Endothelial cell of umbilical vein (primary cell): ENCODE data around the gene MFAP2. TPM values are rescaled to one million over a fixed set of nuclear protein-coding genes. Genes with fewer than 3 reads are reported as not detected.

ENCODE experiments used
- BruUV-seq: library from RNA; stranded (reverse); fragments of 400-500 nt; replicated peaks from 2 replicates; lab custom pipeline; 2021; lab: Mats Ljungman, UMichigan
- CTCF ChIA-PET: fragments of 300-600, 350-600 bp; sonication (Branson Sonifier 250); formaldehyde crosslinking; loops from one replicate; lab custom pipeline; 2021; ENCODE audit warnings: antibody characterized with exemption, inconsistent platforms; lab: Charles Lee
- POLR2A ChIA-PET: fragments of 300-600, 350-600 bp; sonication (Branson Sonifier 250); formaldehyde crosslinking; loops from one replicate; lab custom pipeline; 2021; ENCODE audit warnings: antibody characterized with exemption, inconsistent platforms; lab: Charles Lee
- DNase-seq: peaks from one replicate; pipeline ENCODE4 v3.0.0-alpha.2; 2011; ENCODE audit warnings: low read depth, low spot score
- FAIRE-seq: peaks from 2 replicates; lab custom pipeline; 2011; peaks lifted over from hg19 to GRCh38; lab: Jason Lieb, UNC
- H2AFZ ChIP-seq: 2 replicates; pipeline ENCODE4 v1.6.0; 2012; ENCODE audit warnings: low read depth, low read length, control low read depth, inconsistent platforms
- H3K27ac ChIP-seq: 2 replicates; pipeline ENCODE4 v1.5.1; 2011; ENCODE audit warnings: low read depth, mild to moderate bottlenecking, control low read depth, low read length, moderate library complexity; ENCODE audit not compliant: insufficient read depth
- H3K27me3 ChIP-seq, 2 experiments: 2 replicates each; pipeline versions ENCODE4 v1.6.0 to v1.6.1; 2011; ENCODE audit warnings: low read length in 2 of 2, mixed read lengths in 1 of 2; ENCODE audit not compliant: control insufficient read depth in 2 of 2, insufficient read depth in 2 of 2
- H3K36me3 ChIP-seq, 2 experiments: 2 replicates in 1 of 2; 3 replicates in 1 of 2; pipeline ENCODE4 v1.5.1; 2011; ENCODE audit warnings: low read length in 2 of 2, mild to moderate bottlenecking in 1 of 2, moderate library complexity in 1 of 2; ENCODE audit not compliant: control insufficient read depth in 2 of 2, insufficient read depth in 2 of 2; ENCODE audit errors: extremely low read depth in 1 of 2
- H3K4me1 ChIP-seq: 3 replicates; pipeline ENCODE4 v1.5.1; 2011; ENCODE audit warnings: mild to moderate bottlenecking, low read length; ENCODE audit not compliant: control insufficient read depth, insufficient read depth; ENCODE audit errors: extremely low read depth
- H3K4me2 ChIP-seq: 2 replicates; pipeline ENCODE4 v1.6.1; 2011; ENCODE audit warnings: low read length, control low read depth, mixed read lengths; ENCODE audit not compliant: insufficient read depth
- H3K4me3 ChIP-seq, 3 experiments: fragments of 200-600 bp in 1 of 3; sonication (generic), shearing (Covaris generic) in 1 of 3; replicated peaks in 1 of 3; 2 replicates each; pipeline ENCODE4 v1.5.1; 2011 to 2016; ENCODE audit warnings: control low read depth in 3 of 3, low read length in 3 of 3, mild to moderate bottlenecking in 2 of 3, inconsistent platforms in 1 of 3, low read depth in 1 of 3, moderate library complexity in 1 of 3; ENCODE audit not compliant: insufficient read depth in 1 of 3
- H3K79me2 ChIP-seq: 2 replicates; pipeline ENCODE4 v1.6.0; 2012; ENCODE audit warnings: low read length, inconsistent platforms; ENCODE audit not compliant: control insufficient read depth, insufficient read depth
- H3K9ac ChIP-seq: replicated peaks from 2 replicates; pipeline ENCODE3; 2011; ENCODE audit warnings: low read length, control low read depth; ENCODE audit not compliant: insufficient read depth; ENCODE audit errors: extremely low read depth
- H3K9me1 ChIP-seq: replicated peaks from 3 replicates; pipeline ENCODE4 v1.6.0; 2011; ENCODE audit warnings: mild to moderate bottlenecking, low read length; ENCODE audit not compliant: control insufficient read depth, insufficient read depth; ENCODE audit errors: extremely low read depth
- H3K9me3 ChIP-seq: replicated peaks from 2 replicates; pipeline ENCODE4 v1.5.1; 2012; ENCODE audit warnings: low read length, inconsistent platforms; ENCODE audit not compliant: control insufficient read depth, insufficient read depth
- H4K20me1 ChIP-seq: replicated peaks from 2 replicates; pipeline ENCODE3; 2011; ENCODE audit warnings: mild to moderate bottlenecking, low read length; ENCODE audit not compliant: control insufficient read depth, insufficient read depth; ENCODE audit errors: extremely low read depth
- EZH2 ChIP-seq: IDR thresholded peaks from 2 replicates; pipeline ENCODE4 v1.6.1; 2012; ENCODE audit warnings: borderline replicate concordance, low read depth, mild to moderate bottlenecking, moderate library complexity, low read length, inconsistent platforms; ENCODE audit not compliant: severe bottlenecking
- FOS ChIP-seq: IDR thresholded peaks from 2 replicates; pipeline ENCODE4 v1.6.1; 2011; ENCODE audit warnings: mild to moderate bottlenecking, low read length, moderate library complexity, borderline replicate concordance; ENCODE audit not compliant: insufficient read depth
- GATA2 ChIP-seq: IDR thresholded peaks from 2 replicates; pipeline ENCODE4 v1.7.0; 2011; ENCODE audit warnings: low read depth, mild to moderate bottlenecking, moderate library complexity, mixed read lengths, low read length; ENCODE audit not compliant: insufficient read length, insufficient read depth
- JUN ChIP-seq: IDR thresholded peaks from 2 replicates; pipeline ENCODE4 v1.6.1; 2011; ENCODE audit warnings: borderline replicate concordance, low read depth; ENCODE audit not compliant: insufficient read length, insufficient read depth
- MYC ChIP-seq: IDR thresholded peaks from one replicate; pipeline ENCODE4 v1.6.1; 2011; ENCODE audit warnings: mild to moderate bottlenecking, low read depth, low read length
- POLR2A ChIP-seq: IDR thresholded peaks from 2 replicates; pipeline ENCODE4 v1.6.1; 2012; ENCODE audit warnings: low read depth, mild to moderate bottlenecking, control low read depth, low read length
- POLR2AphosphoS5 ChIP-seq: IDR thresholded peaks from 2 replicates; pipeline ENCODE4 v1.6.1; 2012; ENCODE audit warnings: low read depth, mild to moderate bottlenecking, control low read depth, low read length, moderate library complexity; ENCODE audit not compliant: insufficient read depth
- dilution Hi-C: fragments of 300-500 bp; cut with MboI; formaldehyde crosslinking; loops from one replicate; pipeline ENCODE4 v1.15.0; 2019; ENCODE audit warnings: low sequenced_read_pairs; ENCODE audit not compliant: extremely low pct_ligation_motif_present
- intact Hi-C: fragments of 100-400 bp; cut with micrococcal nuclease; formaldehyde crosslinking; loops from one replicate; pipeline ENCODE4 v1.10.0; 2022
- polyA plus RNA-seq, 4 experiments: library from polyadenylated mRNA; depleted of rRNA in 3 of 4; stranded (reverse) in 3 of 4; unstranded in 1 of 4; fragments of >200 nt; gene quantifications; 2 replicates each; pipeline versions ENCODE4 v1.2.1 to v1.2.3, GENCODE V29; 2011 to 2012; ENCODE audit warnings: missing spikeins in 1 of 4
- total RNA-seq: library from RNA; stranded (reverse); gene quantifications from 2 replicates; pipeline ENCODE4 v1.2.3, GENCODE V29; 2021
- TF ChIP-seq, protein P1 (sequence below): IDR thresholded peaks from 2 replicates; pipeline ENCODE4 v1.6.1; 2011; ENCODE audit not compliant: insufficient read depth, insufficient read length
- TF ChIP-seq, protein P2 (sequence below), 2 donors: IDR thresholded peaks; 1 replicate in 1 of 2; 2 replicates in 1 of 2; pipeline ENCODE4 v1.5.1; 2011; ENCODE audit warnings: low read length in 2 of 2, mild to moderate bottlenecking in 2 of 2, moderate library complexity in 2 of 2, control low read depth in 1 of 2, inconsistent platforms in 1 of 2, low read depth in 1 of 2; ENCODE audit not compliant: insufficient read depth in 1 of 2; ENCODE audit errors: extremely low read depth in 1 of 2

MFAP2 gene
- total and polyA plus RNA-seq, 2 donors (not counting 3 experiments of a cell fraction or from before 2014, with no cell fraction given): 37.9 to 138 TPM

DNA sequence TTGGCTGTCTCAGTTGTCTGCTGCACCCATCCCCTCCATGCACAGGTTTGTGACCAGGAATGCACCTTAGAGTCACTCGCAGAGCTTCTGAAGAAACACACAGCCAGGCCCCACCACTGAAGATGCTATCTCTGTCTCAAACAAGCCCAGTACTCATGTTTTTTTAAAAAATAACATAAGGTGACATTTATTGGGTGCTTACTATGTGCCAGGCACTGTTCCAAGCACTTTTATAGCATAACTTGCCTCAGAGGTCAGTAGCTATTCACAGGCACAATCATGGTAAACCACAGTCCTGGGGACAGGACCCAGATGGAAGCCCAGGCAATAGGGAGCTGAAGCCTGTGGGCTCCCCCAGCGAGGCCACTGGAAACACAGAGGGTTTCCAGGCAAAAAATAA is 40.1 kb upstream of the MFAP2 start:
- H3K4me3 ChIP-seq: no peak overlapping the region
- H3K4me1 ChIP-seq: peaks cover 6% of the 10 kb centered on the region
- ChIA-PET CTCF (interaction anchor here (1.2 kb wide), 1 partner anchor 60 kb away, joined by 3 read pairs; no protein-coding TSS in a partner anchor), POLR2A (no interaction called here)
- FAIRE-seq: no peak
- no peak for DNase-seq
- H3K27ac ChIP-seq: no peak overlapping the region
- dilution Hi-C loops (no loop called here), intact Hi-C loops (no loop called here)
- TF ChIP-seq EZH2 (no peak), FOS (no peak), JUN (no peak), GATA2 (no peak), MYC (no peak), POLR2AphosphoS5 (no peak), POLR2A (no peak)
- TF ChIP-seq, protein P1, sequence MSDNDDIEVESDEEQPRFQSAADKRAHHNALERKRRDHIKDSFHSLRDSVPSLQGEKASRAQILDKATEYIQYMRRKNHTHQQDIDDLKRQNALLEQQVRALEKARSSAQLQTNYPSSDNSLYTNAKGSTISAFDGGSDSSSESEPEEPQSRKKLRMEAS: no peak
- TF ChIP-seq, protein P2, sequence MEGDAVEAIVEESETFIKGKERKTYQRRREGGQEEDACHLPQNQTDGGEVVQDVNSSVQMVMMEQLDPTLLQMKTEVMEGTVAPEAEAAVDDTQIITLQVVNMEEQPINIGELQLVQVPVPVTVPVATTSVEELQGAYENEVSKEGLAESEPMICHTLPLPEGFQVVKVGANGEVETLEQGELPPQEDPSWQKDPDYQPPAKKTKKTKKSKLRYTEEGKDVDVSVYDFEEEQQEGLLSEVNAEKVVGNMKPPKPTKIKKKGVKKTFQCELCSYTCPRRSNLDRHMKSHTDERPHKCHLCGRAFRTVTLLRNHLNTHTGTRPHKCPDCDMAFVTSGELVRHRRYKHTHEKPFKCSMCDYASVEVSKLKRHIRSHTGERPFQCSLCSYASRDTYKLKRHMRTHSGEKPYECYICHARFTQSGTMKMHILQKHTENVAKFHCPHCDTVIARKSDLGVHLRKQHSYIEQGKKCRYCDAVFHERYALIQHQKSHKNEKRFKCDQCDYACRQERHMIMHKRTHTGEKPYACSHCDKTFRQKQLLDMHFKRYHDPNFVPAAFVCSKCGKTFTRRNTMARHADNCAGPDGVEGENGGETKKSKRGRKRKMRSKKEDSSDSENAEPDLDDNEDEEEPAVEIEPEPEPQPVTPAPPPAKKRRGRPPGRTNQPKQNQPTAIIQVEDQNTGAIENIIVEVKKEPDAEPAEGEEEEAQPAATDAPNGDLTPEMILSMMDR (IDR thresholded peaks at IDR 0.05; ENCODE audit: extremely low read depth in 1 of 2, insufficient read depth in 1 of 2, low read depth in 1 of 2, low read length in 2 of 2): no peak
- H3K9me3 ChIP-seq: no peaks in the 10 kb centered on the region
- no peaks in the 10 kb centered on the region for H3K79me2 ChIP-seq
- H3K9me1 ChIP-seq: no peaks in the 10 kb centered on the region
- no TSS peak for BruUV-seq
- H3K36me3 ChIP-seq: peaks cover 18 to 39% of the 10 kb centered on the region in 2 experiments
- H3K9ac ChIP-seq: no peak overlapping the region
- H2AFZ ChIP-seq: no peak overlapping the region
- no peaks in the 10 kb centered on the region for H4K20me1 ChIP-seq
- no peak overlapping the region for H3K4me2 ChIP-seq
- H3K27me3 ChIP-seq: no peaks in the 10 kb centered on the region
